Activated T-helper 2 cell treated with anti-CD3 and anti-CD28 coated beads, Interferon-gamma antibody, Interleukin-2, Interleukin-4, amounts not matched to agents 10 μg/mL and 5 μg/mL and 100 μg/mL, durations not matched to agents 14 hours and 24 hours and 36 hours (primary cell): ENCODE measurements around the gene GNG8. TPM values are rescaled to one million over a fixed set of nuclear protein-coding genes. Genes with fewer than 3 reads are reported as not detected.

Source experiments
- DNase-seq: peaks from one replicate; pipeline ENCODE4 v3.0.0; 2021; ENCODE audit warnings: low spot score
- H3K27ac Mint-ChIP-seq: one replicate; pipeline ENCODE4 v1.8.0; 2021; ENCODE audit warnings: mixed read lengths
- H3K27me3 Mint-ChIP-seq: one replicate; pipeline ENCODE4 v1.8.0; 2021; ENCODE audit warnings: low read depth, mixed read lengths
- H3K36me3 Mint-ChIP-seq: one replicate; pipeline ENCODE4 v1.8.0; 2021; ENCODE audit warnings: low read depth, mixed read lengths
- H3K4me1 Mint-ChIP-seq: one replicate; pipeline ENCODE4 v1.8.0; 2021; ENCODE audit warnings: low read depth, mixed read lengths
- H3K4me3 Mint-ChIP-seq: one replicate; pipeline ENCODE4 v1.8.0; 2021; ENCODE audit warnings: low read depth, mild to moderate bottlenecking, moderate library complexity, mixed read lengths
- H3K9me3 Mint-ChIP-seq: one replicate; pipeline ENCODE4 v1.8.0; 2021; ENCODE audit warnings: mixed read lengths
- intact Hi-C: fragments of 100-400 bp; cut with micrococcal nuclease; formaldehyde crosslinking; loops from one replicate; pipeline ENCODE4 v1.15.1; 2023
- total RNA-seq: library from RNA; stranded (reverse); gene quantifications from 2 replicates; pipeline ENCODE4 v1.2.3, GENCODE V29; 2022

The GNG8 gene
- total RNA-seq, 1 donor from 2014 or later: 29.1 TPM

DNA sequence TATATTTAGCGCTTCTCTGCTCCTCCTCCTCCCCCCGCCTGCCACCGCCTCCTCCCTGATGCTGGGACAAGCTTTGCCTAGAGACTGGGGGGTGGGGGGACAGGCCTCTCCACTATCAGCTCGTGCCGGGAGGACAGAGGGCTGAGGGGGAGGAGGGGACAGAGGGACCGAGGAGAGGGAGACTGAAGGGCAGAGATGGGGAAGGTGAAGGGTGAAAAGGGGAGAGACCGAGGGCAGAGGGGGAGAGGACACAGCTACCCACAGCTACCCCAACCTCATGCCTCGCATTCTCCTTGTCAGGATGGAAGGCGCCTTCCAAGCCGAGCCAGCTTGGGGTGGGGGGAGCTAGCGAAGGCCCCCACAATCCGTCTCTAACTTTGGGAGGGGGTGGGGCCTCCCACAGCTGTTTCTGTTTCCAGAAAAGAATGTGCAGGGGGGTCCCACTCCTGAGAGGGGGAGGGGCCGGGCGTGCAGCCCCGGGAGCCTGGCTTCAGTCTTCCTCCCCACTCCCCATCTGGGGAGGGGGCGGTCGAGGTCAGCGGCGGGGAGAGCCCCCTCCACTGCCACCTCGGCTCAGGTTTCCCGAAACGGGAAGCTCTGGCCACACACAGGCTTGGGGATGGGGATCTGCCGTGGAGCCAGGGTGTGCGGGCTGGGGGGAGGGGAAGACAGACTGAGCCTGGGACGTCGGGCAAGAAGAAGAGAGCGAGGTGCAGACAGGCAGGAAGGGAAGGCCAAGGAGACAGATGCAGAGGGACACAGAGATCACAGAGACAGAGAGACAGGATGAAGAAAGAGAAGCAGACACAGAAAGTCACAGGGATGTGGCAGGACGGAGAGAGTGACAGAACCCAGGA is 23.4 kb upstream of the GNG8 start:
- intact Hi-C loops: no loop called here
- Mint-ChIP-seq H3K36me3 (no peaks in the 10 kb centered on the region), H3K9me3 (no peaks in the 10 kb centered on the region), H3K4me1 (peaks cover 19% of the 10 kb centered on the region), H3K27me3 (peaks cover 30% of the 10 kb centered on the region), H3K27ac (peak overlapping the region; percentile 28), H3K4me3 (peak overlapping the region; percentile 79)
- no peak for DNase-seq

DNA sequence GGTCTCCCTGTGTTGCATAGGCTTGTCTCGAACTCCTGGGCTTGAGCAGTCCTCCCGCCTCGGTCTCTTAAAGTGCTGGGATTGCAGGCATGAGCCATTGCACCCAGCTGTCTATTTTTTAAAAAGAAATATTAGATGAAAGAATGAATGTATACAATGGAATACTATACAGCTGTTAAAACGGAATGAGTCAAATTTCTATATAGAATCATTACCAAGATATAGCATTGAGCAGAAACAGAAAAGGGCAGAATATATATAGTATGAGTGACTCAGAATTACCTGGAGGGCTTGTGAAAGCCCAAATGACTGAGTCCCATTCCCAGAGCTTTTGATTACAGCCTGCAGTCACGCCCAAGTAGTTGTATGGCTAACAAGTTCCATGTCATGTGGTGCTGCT is 20.5 kb upstream of the GNG8 start:
- Mint-ChIP-seq H3K4me1 (peaks cover 10% of the 10 kb centered on the region), H3K27me3 (peaks cover 23% of the 10 kb centered on the region), H3K27ac (no peak overlapping the region), H3K9me3 (no peaks in the 10 kb centered on the region), H3K36me3 (no peaks in the 10 kb centered on the region), H3K4me3 (no peak overlapping the region)
- DNase-seq: no peak
- intact Hi-C loops: no loop called here

DNA sequence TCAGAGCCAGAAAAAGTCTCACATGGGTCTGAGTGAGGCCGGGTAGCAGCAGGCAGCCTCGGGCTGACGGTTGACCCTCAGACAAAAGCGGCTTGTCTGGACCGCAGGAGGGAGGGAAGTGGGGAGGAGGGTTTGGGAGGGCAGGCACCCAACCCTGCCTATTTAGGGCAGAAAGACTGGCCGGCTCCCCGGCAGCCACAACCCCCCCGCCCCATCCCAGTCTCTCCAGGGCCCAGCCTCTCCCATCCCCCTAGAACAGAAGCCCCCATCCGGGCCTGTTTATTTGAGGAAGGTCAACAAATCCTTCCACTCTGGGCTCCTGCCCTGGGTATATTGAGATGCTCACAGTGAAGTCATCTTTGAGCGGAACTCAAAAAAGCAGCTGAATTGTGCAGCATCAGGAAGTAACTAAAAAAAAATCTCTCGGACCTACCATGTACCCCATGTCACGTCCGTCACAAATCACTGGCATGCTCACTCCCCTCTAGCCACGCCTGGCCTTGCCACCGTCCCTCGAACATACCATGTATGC is 18.7 kb upstream of the GNG8 start:
- H3K27ac Mint-ChIP-seq: no peak overlapping the region
- peaks cover 4% of the 10 kb centered on the region for H3K4me1 Mint-ChIP-seq
- intact Hi-C loops: no loop called here
- H3K36me3 Mint-ChIP-seq: no peaks in the 10 kb centered on the region
- H3K27me3 Mint-ChIP-seq: peaks cover 33% of the 10 kb centered on the region
- no peak overlapping the region for H3K4me3 Mint-ChIP-seq
- no peaks in the 10 kb centered on the region for H3K9me3 Mint-ChIP-seq
- no peak for DNase-seq

DNA sequence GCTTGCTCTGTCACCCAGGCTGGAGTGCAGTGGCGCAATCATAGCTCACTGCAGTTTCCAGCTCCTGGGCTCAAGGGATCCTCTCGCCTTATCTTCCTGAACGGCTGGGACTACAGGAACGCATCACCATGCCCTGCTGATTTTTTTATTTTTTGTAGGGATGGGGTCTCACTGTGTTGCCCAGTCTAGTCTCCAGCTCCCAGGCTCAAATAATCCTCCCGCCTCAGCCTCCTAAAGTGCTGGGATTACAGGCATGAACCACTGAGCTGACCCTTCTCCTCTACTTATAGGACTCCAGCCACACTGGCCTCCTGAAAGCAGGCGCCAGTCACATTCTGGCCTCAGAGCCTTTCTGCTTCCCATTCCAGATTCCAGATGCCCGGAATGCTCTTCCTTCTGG is 14.4 kb upstream of the GNG8 start:
- H3K27me3 Mint-ChIP-seq: peaks cover 41% of the 10 kb centered on the region
- intact Hi-C loops: no loop called here

DNA sequence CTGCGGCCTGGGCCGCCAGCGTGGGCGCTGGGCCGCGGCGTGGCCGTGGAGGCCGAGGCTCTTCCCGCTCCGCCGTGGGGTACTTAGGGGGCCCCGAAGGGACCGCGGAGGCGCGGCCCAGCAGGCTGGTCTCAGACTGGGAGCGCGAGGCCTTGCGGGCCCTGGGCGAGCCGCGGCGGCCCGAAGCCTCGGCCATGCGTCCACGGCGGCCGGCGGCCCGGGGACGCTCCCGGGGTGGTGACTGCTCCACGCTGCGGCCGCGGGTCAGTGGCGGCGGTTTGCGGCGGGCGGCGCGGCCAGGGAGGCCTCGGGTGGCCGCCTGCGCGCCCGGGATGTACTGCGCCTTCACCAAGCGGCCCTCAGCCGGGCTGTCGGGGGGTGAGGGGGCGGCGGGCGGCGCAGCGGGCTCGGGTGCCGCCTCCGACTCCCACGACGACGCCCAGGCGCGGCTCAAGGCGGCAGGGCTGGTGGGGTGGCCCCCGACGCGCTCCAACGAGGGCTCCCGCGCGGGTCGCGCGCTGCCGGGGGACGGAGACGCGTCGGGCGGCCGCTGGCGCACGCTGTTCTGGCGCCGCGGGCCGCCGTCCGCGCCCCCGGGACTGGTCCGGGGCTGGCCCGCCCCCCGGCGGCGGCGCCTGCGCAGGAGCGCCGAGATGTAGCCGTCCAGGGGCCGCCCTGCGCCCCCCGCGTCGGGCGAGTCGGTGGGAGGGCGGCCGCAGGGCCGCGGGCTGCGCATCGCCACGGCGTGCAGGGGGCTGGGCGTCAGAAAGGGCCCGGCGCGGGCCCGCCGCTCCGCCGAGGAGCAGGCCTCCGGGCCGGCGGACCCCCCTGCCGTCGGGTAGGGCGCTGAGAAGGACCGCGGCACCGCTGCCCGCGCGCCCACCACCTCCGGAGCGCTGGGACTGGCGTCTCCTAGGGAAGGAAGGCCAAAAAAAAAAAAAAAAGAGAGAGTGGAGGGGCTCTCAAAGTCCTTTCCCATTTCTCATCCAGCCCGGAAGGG is 13.3 kb upstream of the GNG8 start:
- intact Hi-C loops: no loop called here
- Mint-ChIP-seq H3K27ac (no peak overlapping the region), H3K27me3 (peaks cover 44% of the 10 kb centered on the region), H3K36me3 (peaks cover 7% of the 10 kb centered on the region), H3K9me3 (no peaks in the 10 kb centered on the region), H3K4me1 (peaks cover 6% of the 10 kb centered on the region), H3K4me3 (no peak overlapping the region)
- DNase-seq: no peak

More for the DNA sequence above, 14.4 kb upstream of the GNG8 start:
- Mint-ChIP-seq H3K4me1 (peaks cover 6% of the 10 kb centered on the region), H3K36me3 (peaks cover 7% of the 10 kb centered on the region), H3K9me3 (no peaks in the 10 kb centered on the region), H3K27ac (no peak overlapping the region), H3K4me3 (no peak overlapping the region)
- no peak for DNase-seq

DNA sequence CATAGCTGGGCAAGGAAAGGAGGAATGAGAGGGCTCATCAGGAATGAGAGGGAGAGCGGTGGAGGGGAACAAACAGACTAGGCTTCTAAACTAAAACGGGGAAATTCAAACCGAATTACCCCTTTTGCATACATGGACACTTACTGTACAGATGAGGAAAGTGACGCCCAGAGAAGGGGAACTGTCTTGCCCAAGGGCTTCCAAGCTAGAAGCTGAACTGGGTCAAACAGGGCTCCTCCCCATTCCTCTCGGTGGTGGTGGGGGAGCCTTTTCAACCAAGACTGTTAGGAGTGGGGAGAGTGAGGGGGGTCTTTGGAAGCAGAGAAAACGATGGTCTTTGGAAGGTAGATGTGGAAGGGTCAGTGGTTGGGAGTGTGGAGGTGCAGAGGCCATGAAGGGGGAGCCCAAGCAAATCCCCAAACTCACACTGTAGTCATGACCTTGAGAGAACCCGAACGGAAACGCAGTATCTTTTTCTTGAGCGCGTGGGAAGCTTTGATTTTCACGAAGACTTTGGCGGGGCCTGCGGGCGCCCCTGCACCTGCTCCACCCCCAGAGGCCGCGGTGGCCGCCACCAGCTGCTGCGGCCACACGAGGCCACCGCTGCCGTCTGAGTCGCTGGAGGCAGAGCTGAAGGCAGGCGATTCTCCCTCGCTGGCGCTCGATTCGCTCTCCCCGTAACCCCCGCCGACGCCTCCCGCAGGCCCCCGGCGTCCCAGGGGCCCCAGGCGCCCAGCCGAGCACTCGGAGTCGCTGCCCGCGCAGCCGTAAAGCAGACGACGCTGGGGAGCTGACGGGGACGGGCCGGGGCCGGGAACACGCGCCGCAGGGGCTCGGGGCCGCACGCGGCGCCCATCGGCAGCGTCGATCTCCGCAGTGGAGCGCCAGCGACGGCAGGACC is 12.3 kb upstream of the GNG8 start:
- Mint-ChIP-seq H3K9me3 (no peaks in the 10 kb centered on the region), H3K27ac (no peak overlapping the region), H3K36me3 (peaks cover 7% of the 10 kb centered on the region), H3K4me3 (no peak overlapping the region), H3K4me1 (peaks cover 6% of the 10 kb centered on the region), H3K27me3 (peaks cover 44% of the 10 kb centered on the region)
- intact Hi-C loops: no loop called here
- no peak for DNase-seq

DNA sequence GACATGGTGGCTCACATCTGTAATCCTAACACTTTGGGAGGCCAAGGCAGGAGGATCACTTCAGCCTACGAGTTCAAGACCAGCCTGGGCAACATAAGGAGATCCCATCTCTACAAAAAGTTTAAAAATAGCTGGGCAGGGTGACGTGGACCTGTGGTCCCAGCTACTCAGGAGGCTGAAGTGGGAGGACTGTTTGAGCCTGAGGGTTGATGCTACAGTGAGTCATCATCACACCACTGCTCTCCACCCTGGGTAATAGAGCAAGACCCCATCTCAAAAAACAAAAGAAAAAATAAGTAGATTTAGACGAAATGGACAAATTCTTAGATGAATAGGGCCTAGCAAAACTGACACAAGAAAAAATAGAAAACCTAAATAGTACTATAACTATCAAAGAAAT is 10.4 kb upstream of the GNG8 start:
- intact Hi-C loops: no loop called here
- DNase-seq: no peak
- Mint-ChIP-seq H3K9me3 (no peaks in the 10 kb centered on the region), H3K4me3 (no peak overlapping the region), H3K4me1 (peaks cover 6% of the 10 kb centered on the region), H3K27me3 (peaks cover 47% of the 10 kb centered on the region), H3K27ac (no peak overlapping the region), H3K36me3 (peaks cover 7% of the 10 kb centered on the region)

DNA sequence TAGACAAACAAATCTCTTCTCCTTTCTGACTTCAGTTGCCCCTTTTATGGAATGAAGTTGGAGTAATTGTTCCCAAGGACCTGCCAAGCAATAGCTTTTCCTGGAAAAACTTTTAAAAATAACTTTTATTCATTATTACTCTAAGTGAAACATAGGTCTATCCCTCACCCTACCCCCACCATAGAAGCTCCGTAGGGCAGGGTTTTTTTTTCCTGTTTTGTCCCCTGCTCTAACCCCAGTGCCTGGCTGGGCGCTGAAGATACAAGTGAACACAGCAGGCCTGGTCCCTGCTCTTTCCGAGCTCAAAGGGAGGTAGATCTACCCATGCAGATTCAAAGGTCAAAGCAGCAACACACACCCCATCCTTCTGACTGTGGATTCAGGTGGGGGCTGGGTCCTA is 8.7 kb upstream of the GNG8 start:
- intact Hi-C loops: no loop called here

DNA sequence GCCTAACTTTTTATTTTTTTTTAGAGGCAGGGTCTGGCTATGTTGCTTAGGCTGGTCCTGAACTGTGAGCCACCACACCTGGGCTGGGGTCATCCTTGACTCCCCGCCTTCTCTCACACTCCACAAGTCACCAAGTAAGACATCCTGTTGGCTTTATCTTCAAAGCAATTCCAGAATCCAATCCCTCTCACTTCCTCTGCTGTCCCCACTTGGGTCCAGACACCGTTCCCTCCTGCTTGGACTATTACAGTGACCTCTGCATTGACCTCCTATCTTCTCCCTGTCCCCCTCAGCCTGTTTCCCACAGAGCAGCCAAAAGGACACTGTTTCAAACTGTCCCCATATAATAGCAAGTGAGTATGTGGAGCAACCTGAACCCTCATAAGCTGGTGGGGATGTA is 4.7 kb upstream of the GNG8 start:
- H3K27ac Mint-ChIP-seq: no peak overlapping the region
- H3K27me3 Mint-ChIP-seq: peaks cover 19% of the 10 kb centered on the region
- peaks cover 4% of the 10 kb centered on the region for H3K4me1 Mint-ChIP-seq
- H3K36me3 Mint-ChIP-seq: no peaks in the 10 kb centered on the region
- no peaks in the 10 kb centered on the region for H3K9me3 Mint-ChIP-seq
- H3K4me3 Mint-ChIP-seq: peak overlapping the region; percentile 40
- no peak for DNase-seq
- intact Hi-C loops: no loop called here

More for the DNA sequence above, 8.7 kb upstream of the GNG8 start:
- H3K4me3 Mint-ChIP-seq: no peak overlapping the region
- H3K9me3 Mint-ChIP-seq: no peaks in the 10 kb centered on the region
- H3K36me3 Mint-ChIP-seq: peaks cover 7% of the 10 kb centered on the region
- H3K27me3 Mint-ChIP-seq: peaks cover 38% of the 10 kb centered on the region
- no peak overlapping the region for H3K27ac Mint-ChIP-seq
- H3K4me1 Mint-ChIP-seq: peaks cover 8% of the 10 kb centered on the region
- DNase-seq: no peak

DNA sequence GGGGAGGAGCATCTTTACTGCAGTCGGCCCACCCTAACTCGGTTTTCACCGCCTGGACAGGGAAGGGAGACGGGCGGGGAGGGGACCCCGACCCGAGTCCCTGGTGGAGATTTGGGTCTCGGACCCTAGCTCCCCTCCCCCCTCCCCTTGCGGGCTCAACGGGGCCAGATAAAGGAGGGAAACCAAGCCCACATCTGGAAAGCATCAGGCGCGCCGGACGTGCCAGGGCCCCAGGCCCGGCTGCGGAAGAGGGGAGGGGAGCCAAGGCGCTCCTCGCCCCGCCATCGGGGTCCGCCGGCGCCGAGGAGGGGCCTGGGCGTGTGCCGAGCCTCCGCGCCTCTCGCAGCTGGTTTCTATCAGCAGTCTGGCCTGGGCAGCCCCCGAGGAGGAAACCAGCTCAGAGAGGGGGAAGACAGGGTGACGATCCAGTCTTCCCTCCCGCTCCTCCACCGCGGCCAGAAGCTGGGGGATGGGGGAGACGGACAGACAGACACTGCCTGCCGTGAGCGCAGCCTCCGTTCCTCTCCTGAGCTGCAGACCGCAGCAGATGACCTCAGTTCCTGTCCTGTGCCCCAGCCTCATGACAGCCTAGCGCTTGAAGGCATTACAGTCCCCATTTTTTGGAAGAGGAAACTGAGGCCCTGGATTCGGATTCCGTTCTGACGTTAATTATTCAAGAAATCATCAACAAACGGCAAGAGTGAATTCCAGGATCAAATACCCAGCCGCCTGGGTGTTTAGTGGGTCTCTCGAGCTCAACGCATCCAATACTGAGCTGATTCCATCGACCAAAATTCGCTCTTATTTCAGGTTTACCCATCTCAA is 3.6 kb upstream of the GNG8 start:
- no peak for DNase-seq
- Mint-ChIP-seq H3K4me3 (no peak overlapping the region), H3K27me3 (peaks cover 12% of the 10 kb centered on the region), H3K27ac (no peak overlapping the region), H3K4me1 (peaks cover 6% of the 10 kb centered on the region), H3K9me3 (no peaks in the 10 kb centered on the region), H3K36me3 (no peaks in the 10 kb centered on the region)
- intact Hi-C loops: no loop called here

DNA sequence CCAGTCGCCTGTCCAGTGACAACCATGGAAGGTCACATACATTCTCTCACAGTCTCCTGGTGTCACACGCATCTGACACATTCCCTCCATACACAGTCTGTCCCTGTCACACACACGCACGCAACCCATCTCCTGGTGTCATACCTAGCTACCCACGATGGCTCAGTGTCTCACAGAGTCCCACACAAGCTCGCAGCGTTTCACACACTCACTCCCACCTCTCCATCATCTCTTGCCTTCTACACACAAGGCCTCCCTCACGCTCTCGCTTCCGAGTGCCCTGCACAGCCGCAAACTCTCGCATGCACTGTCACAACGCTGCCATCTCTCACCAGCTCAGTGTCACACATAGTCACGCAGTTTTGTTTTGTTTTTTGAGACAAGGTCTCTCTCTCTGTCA is 1.2 kb upstream of the GNG8 start:
- H3K27ac Mint-ChIP-seq: no peak overlapping the region
- DNase-seq: no peak

More for the DNA sequence above, 1.2 kb upstream of the GNG8 start:
- intact Hi-C loops: no loop called here
- Mint-ChIP-seq H3K4me1 (peaks cover 14% of the 10 kb centered on the region), H3K27me3 (peaks cover 6% of the 10 kb centered on the region), H3K4me3 (no peak overlapping the region), H3K36me3 (peaks cover 6% of the 10 kb centered on the region), H3K9me3 (no peaks in the 10 kb centered on the region)
